NB4 (cell line): ENCODE results near the gene AKAP5.

ENCODE experiments used
- CTCF ChIP-seq: IDR thresholded peaks from one replicate; pipeline ENCODE4 v1.5.1; 2012; ENCODE audit warnings: low read depth, low read length
- MAX ChIP-seq: IDR thresholded peaks from 2 replicates; pipeline ENCODE4 v1.6.1; 2011; ENCODE audit warnings: low read depth, low read length
- MYC ChIP-seq: IDR thresholded peaks from 2 replicates; pipeline ENCODE4 v1.6.1; 2011; ENCODE audit warnings: low read depth, low read length

DNA sequence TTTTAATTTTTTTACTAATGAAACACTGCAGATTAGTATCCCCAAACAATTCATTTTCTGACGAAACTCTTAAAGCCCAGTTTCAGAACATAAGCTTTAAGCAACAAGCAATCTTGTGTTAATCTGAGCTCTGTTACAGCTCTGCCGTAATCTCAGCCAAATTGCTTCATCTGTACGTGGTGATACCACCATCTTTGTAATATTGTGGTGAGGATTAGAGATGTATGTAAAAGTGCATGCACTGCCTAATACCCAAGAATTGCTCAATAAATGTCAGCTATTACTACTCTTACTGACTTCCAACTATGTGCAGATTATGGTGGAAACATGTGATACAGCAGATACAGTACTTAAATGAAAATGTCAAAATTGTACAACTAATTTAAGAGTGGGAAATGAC lies 1.8 kb downstream of the AKAP5 start:
- no peak for TF ChIP-seq MAX
- no peak for TF ChIP-seq MYC
- no peak for TF ChIP-seq CTCF
